HCT116 (cell line): ENCODE results near the gene MBD3.

Source experiments
- CEBPB ChIP-seq: IDR thresholded peaks from 2 replicates; pipeline ENCODE4 v1.6.1; 2012; ENCODE audit warnings: low read depth
- CTCF ChIP-seq, 3 experiments: fragments of 200-600 bp in 1 of 3; sonication (generic) in 1 of 3; IDR thresholded peaks in 2 of 3; conservative IDR thresholded peaks in 1 of 3; 2 replicates each; pipeline ENCODE4 v1.5.1; 2012 to 2017; ENCODE audit warnings: low read depth in 2 of 3, low read length in 2 of 3, antibody characterized with exemption in 1 of 3, borderline replicate concordance in 1 of 3, control low read depth in 1 of 3, mild to moderate bottlenecking in 1 of 3, mixed read lengths in 1 of 3, mixed run types in 1 of 3, moderate library complexity in 1 of 3; ENCODE audit not compliant: insufficient read depth in 1 of 3
- EGR1 ChIP-seq: IDR thresholded peaks from 2 replicates; pipeline ENCODE4 v1.6.1; 2012; ENCODE audit warnings: low read depth
- EZH2 ChIP-seq: fragments of 200-600 bp; sonication (generic); IDR thresholded peaks from 2 replicates; pipeline ENCODE4 v1.6.1; 2017; ENCODE audit warnings: antibody characterized with exemption, mixed run types
- EZH2phosphoT487 ChIP-seq: fragments of 200-600 bp; IDR thresholded peaks from 2 replicates; pipeline ENCODE4 v1.6.1; 2018; ENCODE audit warnings: antibody characterized with exemption, borderline replicate concordance
- MAX ChIP-seq: IDR thresholded peaks from 2 replicates; pipeline ENCODE4 v1.6.1; 2012
- POLR2A ChIP-seq: IDR thresholded peaks from 2 replicates; pipeline ENCODE4 v1.7.0; 2011; ENCODE audit warnings: borderline replicate concordance; ENCODE audit not compliant: insufficient read depth, insufficient read length; ENCODE audit errors: extremely low read depth
- POLR2AphosphoS5 ChIP-seq: IDR thresholded peaks from 2 replicates; pipeline ENCODE4 v1.6.1; 2011; ENCODE audit warnings: mild to moderate bottlenecking, low read depth, low read length, moderate library complexity
- REST ChIP-seq: IDR thresholded peaks from 2 replicates; pipeline ENCODE4 v1.6.1; 2012; ENCODE audit warnings: low read depth
- ZBTB33 ChIP-seq: IDR thresholded peaks from 2 replicates; pipeline ENCODE4 v1.6.1; 2011; ENCODE audit warnings: mild to moderate bottlenecking, low read length, moderate library complexity; ENCODE audit not compliant: insufficient replicate concordance; ENCODE audit errors: extremely low read depth
- ZFX ChIP-seq: fragments of 450-650 bp; IDR thresholded peaks from 2 replicates; pipeline ENCODE4 v1.6.1; 2017

GRCh38 chr19:1587872-1588271 is 4.8 kb downstream of the MBD3 start:
- TF ChIP-seq POLR2A (no peak), CTCF (IDR thresholded peaks at IDR 0.05 in 2 of 3, conservative IDR thresholded peaks at IDR 0.05 in 1 of 3; ENCODE audit: borderline replicate concordance in 1 of 3, insufficient read depth in 1 of 3, low read depth in 2 of 3, low read length in 2 of 3) (no peak), POLR2AphosphoS5 (no peak; the same call in 1 of the 2 replicates), EZH2phosphoT487 (no peak), ZFX (no peak), MAX (no peak), REST (no peak), EZH2 (no peak), ZBTB33 (no peak), CEBPB (no peak), EGR1 (no peak)
